CD14-positive monocyte (primary cell): ENCODE results near the gene RNF41. TPM values are rescaled to one million over a fixed set of nuclear protein-coding genes. Genes with fewer than 3 reads are reported as not detected.
"Not testable (repeated sequence)": the region's sequence is repeated elsewhere in the genome, so short reads cannot be mapped to it uniquely, and the experiment has no call there.

Experiments
- DNase-seq, 3 donors: peaks; one replicate each; pipeline ENCODE4 v3.0.0-alpha.2; 2011 to 2022
- H2AFZ ChIP-seq: 2 replicates; pipeline ENCODE4 v1.6.0; 2012; ENCODE audit warnings: mild to moderate bottlenecking, low read depth, low read length, inconsistent platforms; ENCODE audit not compliant: insufficient read depth, poor library complexity, severe bottlenecking
- H3K27ac ChIP-seq, 2 donors: 1 replicate in 1 of 2; 2 replicates in 1 of 2; pipeline ENCODE4 v1.5.1; 2012 to 2013; ENCODE audit warnings: low read length in 2 of 2, control low read depth in 1 of 2, inconsistent platforms in 1 of 2, low read depth in 1 of 2, mild to moderate bottlenecking in 1 of 2
- H3K27me3 ChIP-seq, 2 donors: one replicate each; pipeline versions ENCODE4 v1.6.0 to v1.6.1; 2011 to 2013; ENCODE audit warnings: low read length in 2 of 2; ENCODE audit not compliant: control insufficient read depth in 2 of 2, insufficient read depth in 2 of 2
- H3K36me3 ChIP-seq, 2 donors: replicated peaks in 1 of 2; 1 replicate in 1 of 2; 2 replicates in 1 of 2; pipeline versions ENCODE4 v1.5.1 to v1.6.1; 2012 to 2013; ENCODE audit warnings: low read length in 2 of 2, control low read depth in 1 of 2, inconsistent platforms in 1 of 2, mild to moderate bottlenecking in 1 of 2; ENCODE audit not compliant: insufficient read depth in 2 of 2, control insufficient read depth in 1 of 2
- H3K4me1 ChIP-seq, 2 donors: 1 replicate in 1 of 2; 2 replicates in 1 of 2; pipeline versions ENCODE4 v1.5.1 to v1.6.1; 2012 to 2013; ENCODE audit warnings: low read length in 2 of 2, control low read depth in 1 of 2, inconsistent platforms in 1 of 2, mild to moderate bottlenecking in 1 of 2, moderate library complexity in 1 of 2; ENCODE audit not compliant: insufficient read depth in 2 of 2, control insufficient read depth in 1 of 2
- H3K4me2 ChIP-seq: replicated peaks from 2 replicates; pipeline ENCODE3; 2012; ENCODE audit warnings: low read length, moderate library complexity, mild to moderate bottlenecking; ENCODE audit not compliant: poor library complexity, severe bottlenecking; ENCODE audit errors: extremely low read depth
- H3K4me3 ChIP-seq, 3 experiments: fragments of 200-600 bp in 1 of 3; sonication (generic) in 1 of 3; replicated peaks in 1 of 3; 1 replicate in 2 of 3; 2 replicates in 1 of 3; pipeline ENCODE4 v1.5.1; 2011 to 2013; ENCODE audit warnings: low read length in 3 of 3, mild to moderate bottlenecking in 3 of 3, control low read depth in 2 of 3, low read depth in 2 of 3, inconsistent platforms in 1 of 3, moderate library complexity in 1 of 3
- H3K79me2 ChIP-seq: 2 replicates; pipeline ENCODE4 v1.6.0; 2012; ENCODE audit warnings: mild to moderate bottlenecking, control low read depth, inconsistent platforms, low read length, moderate library complexity; ENCODE audit not compliant: insufficient read depth
- H3K9ac ChIP-seq: 2 replicates; pipeline ENCODE4 v1.6.0; 2017; ENCODE audit warnings: low read length, mild to moderate bottlenecking; ENCODE audit not compliant: insufficient read depth, poor library complexity, severe bottlenecking
- H3K9me3 ChIP-seq, 2 donors: replicated peaks in 1 of 2; 1 replicate in 1 of 2; 2 replicates in 1 of 2; pipeline versions ENCODE4 v1.5.1 to v1.6.1; 2012 to 2013; ENCODE audit warnings: low read length in 2 of 2, control low read depth in 1 of 2; ENCODE audit not compliant: control insufficient read depth in 1 of 2, insufficient read depth in 1 of 2
- H4K20me1 ChIP-seq: 2 replicates; pipeline ENCODE4 v1.6.0; 2012; ENCODE audit warnings: mild to moderate bottlenecking, low read length, control low read depth, moderate library complexity; ENCODE audit not compliant: insufficient read depth
- H3K27ac Mint-ChIP-seq, 7 donors: one replicate each; pipeline ENCODE4 v1.8.0; 2020; ENCODE audit warnings: mild to moderate bottlenecking in 7 of 7, mixed read lengths in 7 of 7, moderate library complexity in 6 of 7, inconsistent platforms in 2 of 7
- H3K27me3 Mint-ChIP-seq, 3 donors: one replicate each; pipeline ENCODE4 v1.8.0; 2021 to 2022; ENCODE audit warnings: low read depth in 3 of 3, mild to moderate bottlenecking in 3 of 3, mixed read lengths in 3 of 3, moderate library complexity in 3 of 3, inconsistent platforms in 1 of 3
- H3K36me3 Mint-ChIP-seq, 2 donors: one replicate each; pipeline ENCODE4 v1.8.0; 2020; ENCODE audit warnings: mixed read lengths in 2 of 2, inconsistent platforms in 1 of 2, mild to moderate bottlenecking in 1 of 2
- H3K4me1 Mint-ChIP-seq: one replicate; pipeline ENCODE4 v1.8.0; 2020; ENCODE audit warnings: mild to moderate bottlenecking, mixed read lengths
- H3K4me3 Mint-ChIP-seq, 2 donors: one replicate each; pipeline ENCODE4 v1.8.0; 2020; ENCODE audit warnings: mild to moderate bottlenecking in 2 of 2, mixed read lengths in 2 of 2, moderate library complexity in 1 of 2
- H3K9me3 Mint-ChIP-seq, 7 donors: one replicate each; pipeline ENCODE4 v1.8.0; 2020 to 2022; ENCODE audit warnings: mixed read lengths in 7 of 7, mild to moderate bottlenecking in 6 of 7, moderate library complexity in 6 of 7, inconsistent platforms in 2 of 7
- CTCF ChIP-seq: fragments of 200-600 bp; IDR thresholded peaks from one replicate; pipeline ENCODE4 v1.8.0; 2022; ENCODE audit warnings: antibody characterized with exemption, mild to moderate bottlenecking
- WGBS: methylation state at CpG from one replicate; pipeline ENCODE4 v1.1.5; 2013; ENCODE audit warnings: missing lambda C conversion rate; ENCODE audit not compliant: insufficient coverage; 5-methylcytosine and 5-hydroxymethylcytosine counted together
- intact Hi-C, 2 donors: fragments of 100-400 bp; cut with micrococcal nuclease; formaldehyde crosslinking; loops; one replicate each; pipeline versions ENCODE4 v1.15.0 to v1.15.1; 2023
- polyA plus RNA-seq, 3 donors: library from polyadenylated mRNA; depleted of rRNA in 1 of 3; unstranded in 2 of 3; stranded (reverse) in 1 of 3; fragments of 300-500 nt in 2 of 3; fragments of >200 nt in 1 of 3; fragmentation: Illumina TruSeq in 2 of 3; gene quantifications; 1 replicate in 2 of 3; 2 replicates in 1 of 3; pipeline ENCODE4 v1.2.3, GENCODE V29; 2012 to 2021

Gene RNF41
- polyA plus RNA-seq, 3 donors: 35.8 to 82.0 (median 45.7) TPM

- intact Hi-C loops: loop anchor here (2.0 kb wide), 4 partner anchors 31 to 65 kb away; partner anchors contain the start of genes SMARCC2 (in 1 of the 2) and ZC3H10 (in 1 of the 2)
- H3K4me1 ChIP-seq: peaks cover 43 to 53% of the 10 kb centered on the region in 2 donors
- H3K27ac ChIP-seq: peak overlapping the region; percentile 80 to 90
- peaks cover 38% of the 10 kb centered on the region for H4K20me1 ChIP-seq
- H3K36me3 Mint-ChIP-seq: peaks cover 28 to 30% of the 10 kb centered on the region in 2 donors
- H3K4me3 Mint-ChIP-seq: peak overlapping the region; percentile 97 to 99
- TF ChIP-seq CTCF: peak; percentile 58
- H3K27me3 Mint-ChIP-seq: peaks cover 0 to 3% (median 2%) of the 10 kb centered on the region in 3 donors
- WGBS: 2% methylated on average over 34 of the region's 45 CpGs
- H3K9ac ChIP-seq: peak overlapping the region; percentile 61
- H3K9me3 ChIP-seq: no peaks in the 10 kb centered on the region
- H3K4me3 ChIP-seq: peak overlapping the region; percentile 35 to 96 (median 77)
- H2AFZ ChIP-seq: peak overlapping the region; percentile 88
- H3K79me2 ChIP-seq: peaks cover 50% of the 10 kb centered on the region
- H3K27ac Mint-ChIP-seq: peak overlapping the region; percentile 97 to 99 (median 98)
- H3K36me3 ChIP-seq: peaks cover 27 to 28% of the 10 kb centered on the region in 2 donors
- peak; percentile 68 to 76 (median 69) for DNase-seq
- no peaks in the 10 kb centered on the region for H3K27me3 ChIP-seq
- peaks cover 47% of the 10 kb centered on the region for H3K4me1 Mint-ChIP-seq
- no peaks in the 10 kb centered on the region for H3K9me3 Mint-ChIP-seq
- peak overlapping the region; percentile 86 for H3K4me2 ChIP-seq
These were observed 64.3 kb downstream of the RNF41 start for GRCh38 chr12:56157201-56158028.

GRCh38 chr12:56156464-56157200 is 65.1 kb downstream of the RNF41 start:
- peak overlapping the region; percentile 97 to 99 for H3K4me3 Mint-ChIP-seq
- intact Hi-C loops, H3K9me3 Mint-ChIP-seq, H3K27me3 ChIP-seq, H3K9me3 ChIP-seq, H3K27me3 Mint-ChIP-seq: not testable (repeated sequence)
- peak overlapping the region; percentile 86 for H3K4me2 ChIP-seq
- H3K27ac Mint-ChIP-seq: peak overlapping the region; percentile 50 to 99 (median 98)
- H3K4me1 Mint-ChIP-seq: peaks cover 49% of the 10 kb centered on the region
- peaks cover 45% of the 10 kb centered on the region for H3K79me2 ChIP-seq
- peaks cover 30% of the 10 kb centered on the region for H4K20me1 ChIP-seq
- H3K27ac ChIP-seq: peak overlapping the region in 1 of 2 donors; percentile 80
- peaks cover 47 to 57% of the 10 kb centered on the region in 2 donors for H3K4me1 ChIP-seq
- H3K4me3 ChIP-seq: peak overlapping the region; percentile 35 to 96 (median 77)
- WGBS: 100% methylated on average over 10 of the region's 21 CpGs
- peak overlapping the region; percentile 88 for H2AFZ ChIP-seq
- H3K9ac ChIP-seq: peak overlapping the region; percentile 61
- peak in 2 of 3 donors; percentile 17 to 64 for DNase-seq
- peaks cover 21 to 23% of the 10 kb centered on the region in 2 donors for H3K36me3 Mint-ChIP-seq
- peaks cover 19 to 21% of the 10 kb centered on the region in 2 donors for H3K36me3 ChIP-seq
